ENCODE results near the gene MS4A10. TPM values are rescaled to one million over a fixed set of nuclear protein-coding genes. Genes with fewer than 3 reads are reported as not detected.
A peak's percentile ranks its signal among the peaks of the same experiment; 100 is the strongest.

MS4A10 gene
- total and polyA plus RNA-seq, 7 donors, result not detected

GRCh38 chr11:60844045-60844869 lies 59.1 kb downstream of the MS4A10 start:
- no peak overlapping the region for H3K27ac ChIP-seq
- peaks cover 0 to 43% (median 39%) of the 10 kb centered on the region in 4 donors for H3K4me1 ChIP-seq
- TF ChIP-seq CTCF (IDR thresholded peaks at IDR 0.05), result no peak
- no peak for TF ChIP-seq POLR2AphosphoS5 (IDR thresholded peaks at IDR 0.05)
- intact Hi-C loops (cut with DNase I), result loop anchor here (5.0 kb wide), 2 partner anchors 67 to 318 kb away; partner anchors contain the start of gene VPS37C
- peaks cover 0 to 21% (median 12%) of the 10 kb centered on the region in 4 donors for H3K36me3 ChIP-seq
- DNase-seq, result no peak
- H3K4me3 ChIP-seq, result peak overlapping the region in 2 of 4 donors; percentile 69 to 94
- WGBS, 2 donors, result 53 to 65% methylated on average over 10 of the region's 10 CpGs
- H3K27me3 ChIP-seq, result no peaks in the 10 kb centered on the region
- no peaks in the 10 kb centered on the region for H3K9me3 ChIP-seq

- H3K4me3 ChIP-seq, result no peak overlapping the region
- intact Hi-C loops (cut with DNase I), result loop anchor here (5.0 kb wide), 2 partner anchors 68 to 317 kb away; partner anchors contain the start of gene VPS37C
Observed at GRCh38 chr11:60844870-60845221, 59.7 kb downstream of the MS4A10 start.

GRCh38 chr11:60845338-60845737 lies 60.2 kb downstream of the MS4A10 start:
- Histone ChIP-seq H3K9me3 (no peaks in the 10 kb centered on the region), H3K27ac (no peak overlapping the region), H3K4me1 (peaks cover 0 to 43% (median 39%) of the 10 kb centered on the region in 4 donors), H3K36me3 (peaks cover 0 to 32% (median 22%) of the 10 kb centered on the region in 4 donors), H3K27me3 (no peaks in the 10 kb centered on the region), H3K4me3 (no peak overlapping the region)
- intact Hi-C loops (cut with DNase I), result no loop called here
- TF ChIP-seq CTCF (IDR thresholded peaks at IDR 0.05), result no peak
- no peak for TF ChIP-seq POLR2AphosphoS5 (IDR thresholded peaks at IDR 0.05)
- no peak for TF ChIP-seq POLR2A (IDR thresholded peaks at IDR 0.05)
- TF ChIP-seq EP300 (IDR thresholded peaks at IDR 0.05), result no peak
- WGBS, 2 donors, result 91 to 92% methylated on average over 8 of the region's 8 CpGs
- DNase-seq, result no peak

More at GRCh38 chr11:60844870-60845221, 59.7 kb downstream of the MS4A10 start:
- TF ChIP-seq POLR2AphosphoS5 (IDR thresholded peaks at IDR 0.05) (no peak), CTCF (IDR thresholded peaks at IDR 0.05) (no peak), EP300 (IDR thresholded peaks at IDR 0.05) (no peak), POLR2A (IDR thresholded peaks at IDR 0.05) (no peak)
- no peaks in the 10 kb centered on the region for H3K27me3 ChIP-seq
- WGBS, 2 donors, result 47 to 60% methylated on average over 4 of the region's 4 CpGs
- no peak overlapping the region for H3K27ac ChIP-seq
- no peak for DNase-seq
- peaks cover 0 to 27% (median 17%) of the 10 kb centered on the region in 4 donors for H3K36me3 ChIP-seq
- H3K9me3 ChIP-seq, result no peaks in the 10 kb centered on the region
- H3K4me1 ChIP-seq, result peaks cover 0 to 43% (median 39%) of the 10 kb centered on the region in 4 donors

- WGBS, 2 donors, result 73 to 84% methylated on average over 13 of the region's 13 CpGs
- H3K4me1 ChIP-seq, result peaks cover 0 to 31% (median 28%) of the 10 kb centered on the region in 4 donors
- no peak for DNase-seq
- intact Hi-C loops (cut with DNase I), result no loop called here
- H3K36me3 ChIP-seq, result peaks cover 4 to 45% (median 31%) of the 10 kb centered on the region in 4 donors
- no peak for TF ChIP-seq POLR2A (IDR thresholded peaks at IDR 0.05)
- no peak for TF ChIP-seq CTCF (IDR thresholded peaks at IDR 0.05)
- TF ChIP-seq POLR2AphosphoS5 (IDR thresholded peaks at IDR 0.05), result no peak
- no peak for TF ChIP-seq EP300 (IDR thresholded peaks at IDR 0.05)
- no peak overlapping the region for H3K27ac ChIP-seq
- H3K9me3 ChIP-seq, result no peaks in the 10 kb centered on the region
- H3K27me3 ChIP-seq, result peaks cover 0 to 6% (median 0%) of the 10 kb centered on the region in 3 donors
- no peak overlapping the region for H3K4me3 ChIP-seq
Observed at GRCh38 chr11:60847281-60847680, 62.1 kb downstream of the MS4A10 start.

All from sigmoid colon (tissue), 7 donors.